C4-2B (cell line): ENCODE results near the gene CACNG6.

Experiments
- CTCF ChIP-seq: fragments of 450-650 bp; conservative IDR thresholded peaks from 2 replicates; pipeline ENCODE4 v1.5.1; 2017; ENCODE audit warnings: mild to moderate bottlenecking
- ZFX ChIP-seq: fragments of 450-650 bp; IDR thresholded peaks from 2 replicates; pipeline ENCODE4 v1.6.1; 2017

GRCh38 chr19:54030895-54031586 is 39.6 kb downstream of the CACNG6 start:
- peak; percentile 58 for TF ChIP-seq CTCF
- TF ChIP-seq ZFX: no peak
